NCI-H128 (cell line): ENCODE data around the gene ITGB2.

Experiments used
- DNase-seq: peaks from one replicate; lab custom pipeline; 2025; ENCODE audit not compliant: unreplicated experiment; lab: John Stamatoyannopoulos, UW

ITGB2 gene

DNA sequence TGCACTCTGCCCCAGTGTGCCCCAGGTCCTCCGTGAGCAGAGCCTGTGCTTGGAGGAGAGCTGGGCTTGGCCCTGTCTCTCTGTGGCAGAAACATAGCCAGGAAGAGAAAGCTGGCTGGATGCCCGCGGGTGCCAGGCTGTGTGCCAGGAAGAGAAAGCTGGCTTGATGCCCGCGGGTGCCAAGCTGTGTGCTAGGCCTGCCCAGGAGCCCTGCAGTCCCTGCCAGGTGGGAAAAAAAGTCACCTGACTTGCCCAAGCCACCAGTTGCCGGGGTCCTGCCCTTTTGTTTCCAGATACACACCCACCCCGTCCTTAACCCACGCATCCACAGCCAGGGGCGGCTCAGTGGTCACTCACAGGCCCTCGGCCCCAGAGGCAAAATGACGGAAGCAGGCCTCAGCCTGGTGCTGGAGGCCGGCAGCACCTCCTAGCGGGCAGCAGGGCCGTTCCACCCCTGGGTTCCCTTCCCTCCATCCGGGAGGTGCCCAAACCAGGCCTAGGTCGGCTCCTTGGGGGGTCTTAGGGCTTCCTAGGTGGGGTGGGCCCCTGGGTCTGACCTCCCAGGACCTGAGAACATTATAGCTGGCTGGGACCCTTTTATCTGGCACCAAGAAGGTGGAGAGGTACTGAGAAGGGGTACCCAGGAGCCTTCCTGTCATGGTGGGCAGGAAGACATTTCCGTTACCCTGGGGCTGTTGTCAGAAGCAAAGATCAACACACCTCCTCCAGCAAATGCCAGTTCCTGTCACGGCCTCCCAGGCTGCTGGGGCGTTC, 9.1 kb downstream of the ITGB2 start:
- DNase-seq: no peak

DNA sequence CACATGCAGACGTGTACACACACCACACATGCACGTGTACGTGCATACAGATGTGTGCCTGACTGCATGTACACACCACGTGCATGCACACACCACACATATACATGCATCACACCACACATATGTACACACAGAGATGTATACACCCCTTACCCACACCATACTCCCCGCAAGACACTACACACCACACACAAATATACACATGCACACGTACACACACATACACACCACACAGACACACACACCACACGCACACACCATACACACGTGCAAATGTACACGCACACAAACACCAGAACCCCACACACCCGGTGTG, 9.7 kb downstream of the ITGB2 start:
- DNase-seq: no peak

DNA sequence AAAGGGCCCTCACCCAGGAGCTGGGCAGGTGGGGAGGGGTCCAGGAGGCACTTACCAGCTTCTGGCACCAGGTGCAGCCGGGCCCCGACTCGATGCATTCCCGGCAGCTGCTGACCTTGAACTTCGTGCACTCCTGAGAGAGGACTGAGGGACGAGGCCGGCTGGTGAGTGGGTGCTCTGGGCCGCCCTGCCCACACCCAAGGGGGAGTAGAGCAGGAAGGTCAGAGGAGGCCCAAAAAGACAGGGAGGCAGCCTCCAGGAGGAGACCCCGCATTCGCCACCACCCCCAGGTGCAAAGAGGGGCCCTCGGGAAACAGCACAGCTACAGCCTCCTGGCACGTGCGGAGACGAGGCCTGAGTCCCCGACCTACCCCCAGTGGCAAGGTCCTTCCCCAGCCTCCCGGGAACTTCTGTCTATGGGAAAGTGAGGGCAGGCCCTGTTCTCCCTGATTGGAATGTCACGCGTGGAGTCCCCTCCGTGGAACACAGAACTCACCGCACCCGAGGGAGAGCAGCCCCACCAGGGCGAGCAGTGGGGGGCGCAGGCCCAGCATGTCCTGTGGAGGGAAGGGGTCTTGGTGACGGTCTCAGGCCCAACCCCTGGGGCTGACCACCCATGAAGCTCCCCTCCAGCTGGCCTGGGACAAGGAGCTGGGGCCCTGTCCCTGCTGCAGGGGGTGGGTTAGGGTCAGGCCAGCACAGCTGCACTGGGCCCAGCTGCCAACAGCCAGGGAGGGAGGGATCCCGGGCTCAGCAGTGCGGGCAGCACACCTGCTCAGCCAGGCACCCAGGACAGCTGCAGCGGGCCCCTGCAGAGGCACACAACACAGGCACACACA, 10.3 kb downstream of the ITGB2 start:
- DNase-seq: no peak

DNA sequence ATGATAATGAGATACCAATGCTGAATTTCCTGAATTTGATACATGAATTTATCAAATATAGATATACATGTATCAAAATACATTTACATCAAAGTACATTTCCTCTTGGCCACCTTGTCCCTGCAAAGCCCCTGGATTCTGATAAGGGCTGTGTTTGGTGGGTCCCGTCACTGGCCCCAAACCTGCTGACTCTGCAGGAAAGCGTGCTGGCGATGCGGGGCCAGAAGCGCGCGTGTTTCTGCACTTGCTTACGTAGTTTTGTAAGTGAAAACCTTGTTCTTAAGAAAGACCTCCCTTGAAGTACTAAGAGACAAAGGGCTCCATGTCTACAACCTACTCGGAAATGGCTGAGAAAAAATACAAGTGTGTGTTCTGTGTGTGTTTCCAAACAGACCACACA, 11.0 kb downstream of the ITGB2 start:
- DNase-seq: no peak

GRCh38 chr21:44908908-44909307, 11.8 kb downstream of the ITGB2 start:
- no peak for DNase-seq

GRCh38 chr21:44907966-44908895, 12.5 kb downstream of the ITGB2 start:
- no peak for DNase-seq

DNA sequence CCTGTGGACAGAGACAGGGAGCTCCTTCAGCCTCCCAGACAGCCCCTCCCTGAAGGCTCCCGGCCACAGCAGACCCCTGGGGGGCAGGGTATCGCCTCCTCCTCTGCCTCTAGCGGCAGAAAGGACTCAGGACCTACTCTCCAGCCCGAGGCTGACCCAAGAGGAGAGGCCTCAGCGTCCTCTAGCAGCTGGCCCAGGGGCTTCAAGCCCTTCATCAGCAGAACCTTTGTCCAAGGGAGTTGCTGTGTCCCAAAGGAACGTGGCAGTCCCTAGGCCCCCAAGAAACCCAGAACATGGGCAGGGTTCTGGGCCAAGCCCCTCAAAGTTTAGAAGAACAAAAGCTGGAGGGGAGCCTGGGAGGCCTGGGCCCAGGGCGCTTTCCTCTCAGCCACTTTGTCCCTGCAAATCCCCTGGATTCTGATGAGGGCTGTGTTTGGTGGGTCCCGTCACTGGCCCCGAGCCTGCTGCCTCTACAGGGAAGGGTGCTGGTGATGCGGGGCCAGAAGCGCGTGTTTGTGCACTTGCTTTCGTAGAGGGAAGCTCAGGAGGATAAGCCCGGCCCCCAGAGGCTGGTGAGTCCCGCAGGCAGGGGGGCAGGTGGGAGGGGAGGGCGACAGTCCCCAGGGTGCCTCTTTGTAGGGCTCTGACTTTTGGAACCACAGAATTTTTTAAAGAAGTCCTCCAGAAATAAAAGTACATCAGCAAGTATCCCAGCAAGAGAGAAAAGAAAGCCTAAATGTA, 13.3 kb downstream of the ITGB2 start:
- no peak for DNase-seq

DNA sequence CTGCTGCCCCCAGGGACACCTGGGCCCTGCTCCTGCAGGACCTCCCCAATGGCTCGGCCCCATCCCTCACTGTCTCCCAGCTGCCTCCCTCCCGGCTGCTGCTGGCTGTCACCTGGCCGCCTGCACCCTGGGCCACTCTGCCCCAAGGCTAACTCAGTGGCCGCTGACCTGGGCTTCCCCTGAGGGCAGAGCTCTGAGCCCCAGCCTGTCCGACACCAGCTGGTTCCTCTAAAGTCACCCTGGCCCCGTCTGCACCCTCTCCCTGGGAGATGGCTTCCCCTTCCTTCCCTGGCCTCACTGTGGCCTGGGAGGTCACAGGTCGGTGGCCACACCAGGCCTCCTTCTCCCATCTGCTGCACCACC, 15.0 kb downstream of the ITGB2 start:
- DNase-seq: no peak

- DNase-seq: no peak
These were observed 15.5 kb downstream of the ITGB2 start for GRCh38 chr21:44905016-44905727.

GRCh38 chr21:44904141-44904923, 16.4 kb downstream of the ITGB2 start:
- DNase-seq: no peak

DNA sequence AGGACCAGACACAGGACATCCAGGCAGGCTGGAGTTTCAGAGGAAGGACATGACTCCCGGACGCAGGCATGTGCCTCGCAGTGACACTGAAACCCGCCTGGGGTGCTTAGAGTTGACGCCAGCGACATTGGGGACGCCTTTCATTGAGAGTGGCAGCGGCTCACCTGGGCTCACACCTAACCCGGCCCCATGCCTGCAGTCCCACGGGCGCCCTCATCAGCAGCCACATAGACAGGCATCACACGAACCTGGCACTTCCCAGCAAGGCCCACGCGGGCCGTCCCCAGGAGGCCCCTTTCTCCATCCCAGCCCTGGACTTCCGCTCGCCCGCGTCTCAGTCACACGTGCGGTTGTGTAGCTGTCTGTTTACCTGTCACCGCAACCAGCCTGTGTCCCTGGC, 17.0 kb downstream of the ITGB2 start:
- DNase-seq: no peak

GRCh38 chr21:44903050-44903685, 17.5 kb downstream of the ITGB2 start:
- DNase-seq: no peak

GRCh38 chr21:44902268-44903049, 18.2 kb downstream of the ITGB2 start:
- no peak for DNase-seq

- DNase-seq: no peak
These were observed 19.2 kb downstream of the ITGB2 start for GRCh38 chr21:44901391-44902074.

- DNase-seq: no peak
These were observed 20.0 kb downstream of the ITGB2 start for GRCh38 chr21:44900559-44901251.

- no peak for DNase-seq
These were observed 20.7 kb downstream of the ITGB2 start for GRCh38 chr21:44899768-44900558.
